ENCODE results near the gene WARS2. TPM values are rescaled to one million over a fixed set of nuclear protein-coding genes. Genes with fewer than 3 reads are reported as not detected.
A peak's percentile ranks its signal among the peaks of the same experiment; 100 is the strongest.

Gene WARS2
- total and polyA plus RNA-seq, 7 donors = 8.4 to 18.8 (median 10.9) TPM

DNA sequence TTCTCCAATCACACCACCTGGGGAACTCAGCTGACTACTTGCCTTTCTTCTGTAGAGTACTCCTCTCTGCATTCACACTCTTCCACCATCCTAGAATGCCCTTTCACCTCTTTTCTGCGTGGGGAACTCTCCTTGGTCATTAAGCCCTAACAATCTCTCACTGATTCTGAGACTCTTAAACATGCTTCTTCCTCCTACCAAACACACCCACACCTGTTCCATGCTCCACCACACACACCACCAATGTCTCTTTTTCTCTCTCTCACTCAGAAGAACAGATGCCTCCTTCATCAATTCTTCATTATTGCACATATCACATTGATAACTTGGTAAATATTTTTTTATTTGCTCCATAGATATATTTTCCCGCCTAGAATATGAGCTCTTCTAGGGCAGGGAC is 53.6 kb downstream of the WARS2 start:
- Histone ChIP-seq H3K27ac (no peak overlapping the region), H3K4me1 (peaks cover 0 to under 1% (median 0%) of the 10 kb centered on the region in 4 donors), H3K36me3 (no peaks in the 10 kb centered on the region), H3K4me3 (no peak overlapping the region), H3K27me3 (no peaks in the 10 kb centered on the region), H3K9me3 (peaks cover 0 to 2% (median 1%) of the 10 kb centered on the region in 4 donors)
- intact Hi-C loops (cut with DNase I) = no loop called here
- no peak for DNase-seq
- no peak for TF ChIP-seq EP300 (IDR thresholded peaks at IDR 0.05)
- TF ChIP-seq POLR2A (IDR thresholded peaks at IDR 0.05) = no peak
- no peak for TF ChIP-seq POLR2AphosphoS5 (IDR thresholded peaks at IDR 0.05)
- TF ChIP-seq, protein P1, sequence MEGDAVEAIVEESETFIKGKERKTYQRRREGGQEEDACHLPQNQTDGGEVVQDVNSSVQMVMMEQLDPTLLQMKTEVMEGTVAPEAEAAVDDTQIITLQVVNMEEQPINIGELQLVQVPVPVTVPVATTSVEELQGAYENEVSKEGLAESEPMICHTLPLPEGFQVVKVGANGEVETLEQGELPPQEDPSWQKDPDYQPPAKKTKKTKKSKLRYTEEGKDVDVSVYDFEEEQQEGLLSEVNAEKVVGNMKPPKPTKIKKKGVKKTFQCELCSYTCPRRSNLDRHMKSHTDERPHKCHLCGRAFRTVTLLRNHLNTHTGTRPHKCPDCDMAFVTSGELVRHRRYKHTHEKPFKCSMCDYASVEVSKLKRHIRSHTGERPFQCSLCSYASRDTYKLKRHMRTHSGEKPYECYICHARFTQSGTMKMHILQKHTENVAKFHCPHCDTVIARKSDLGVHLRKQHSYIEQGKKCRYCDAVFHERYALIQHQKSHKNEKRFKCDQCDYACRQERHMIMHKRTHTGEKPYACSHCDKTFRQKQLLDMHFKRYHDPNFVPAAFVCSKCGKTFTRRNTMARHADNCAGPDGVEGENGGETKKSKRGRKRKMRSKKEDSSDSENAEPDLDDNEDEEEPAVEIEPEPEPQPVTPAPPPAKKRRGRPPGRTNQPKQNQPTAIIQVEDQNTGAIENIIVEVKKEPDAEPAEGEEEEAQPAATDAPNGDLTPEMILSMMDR (IDR thresholded peaks at IDR 0.05) = no peak
- WGBS, 2 donors = 51 to 78% methylated on average over 2 of the region's 2 CpGs

DNA sequence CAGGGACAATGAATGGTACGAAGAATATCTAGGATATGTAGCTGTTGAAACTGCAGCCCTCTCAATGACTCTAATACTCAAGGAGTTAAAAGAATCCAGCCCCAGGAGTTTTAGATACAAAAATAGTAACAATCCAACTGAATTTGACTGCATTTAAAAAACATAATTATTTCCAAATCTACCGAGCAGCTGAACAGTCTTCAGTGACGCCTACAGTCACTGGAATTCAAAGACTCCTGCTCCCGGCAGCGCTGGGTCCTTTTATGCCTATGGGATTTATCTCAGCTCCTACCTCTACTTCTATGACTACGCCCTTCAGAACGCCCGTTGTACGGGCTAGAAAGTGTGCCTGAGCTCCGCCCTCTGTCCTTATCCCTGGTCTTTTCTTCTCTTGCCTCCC is 55.7 kb downstream of the WARS2 start:
- Histone ChIP-seq H3K27me3 (no peaks in the 10 kb centered on the region), H3K27ac (no peak overlapping the region), H3K4me3 (no peak overlapping the region), H3K4me1 (peaks cover 0 to 20% (median 16%) of the 10 kb centered on the region in 4 donors), H3K36me3 (no peaks in the 10 kb centered on the region), H3K9me3 (peaks cover 0 to 2% (median 0%) of the 10 kb centered on the region in 4 donors)
- TF ChIP-seq EP300 (IDR thresholded peaks at IDR 0.05) = no peak
- TF ChIP-seq, protein P1 (IDR thresholded peaks at IDR 0.05) = no peak
- no peak for TF ChIP-seq POLR2AphosphoS5 (IDR thresholded peaks at IDR 0.05)
- TF ChIP-seq POLR2A (IDR thresholded peaks at IDR 0.05) = no peak
- WGBS, 2 donors = 95 to 96% methylated on average over 10 of the region's 10 CpGs
- intact Hi-C loops (cut with DNase I) = no loop called here
- no peak for DNase-seq

DNA sequence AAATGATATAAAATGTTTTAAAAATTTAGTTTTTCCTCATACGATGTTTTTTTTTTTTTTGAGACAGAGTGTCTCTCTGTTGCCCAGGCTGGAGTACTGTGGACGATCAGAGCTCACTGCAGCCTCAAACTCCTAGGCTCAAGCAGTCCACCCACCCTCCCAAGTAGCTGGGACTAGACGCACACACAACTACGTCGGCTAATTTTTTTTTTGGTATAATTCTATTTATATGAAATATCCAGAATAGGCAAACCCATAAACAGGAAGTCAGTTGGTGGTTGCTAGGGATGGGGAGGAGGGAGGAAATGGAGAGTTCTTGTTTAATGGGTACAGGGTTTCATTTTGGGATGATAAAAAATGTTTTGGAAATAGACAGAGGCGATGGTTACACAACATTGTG is 56.5 kb downstream of the WARS2 start:
- WGBS, 2 donors = 79 to 89% methylated on average over 6 of the region's 6 CpGs
- TF ChIP-seq POLR2AphosphoS5 (IDR thresholded peaks at IDR 0.05) (no peak), EP300 (IDR thresholded peaks at IDR 0.05) (no peak), POLR2A (IDR thresholded peaks at IDR 0.05) (no peak)
- TF ChIP-seq, protein P1 (IDR thresholded peaks at IDR 0.05) = no peak
- DNase-seq = no peak
- H3K4me3 ChIP-seq = no peak overlapping the region
- H3K4me1 ChIP-seq = peaks cover 0 to 20% (median 16%) of the 10 kb centered on the region in 4 donors
- H3K9me3 ChIP-seq = peaks cover 0 to 2% (median 0%) of the 10 kb centered on the region in 4 donors
- H3K27me3 ChIP-seq = no peaks in the 10 kb centered on the region
- no peaks in the 10 kb centered on the region for H3K36me3 ChIP-seq
- no peak overlapping the region for H3K27ac ChIP-seq
- intact Hi-C loops (cut with DNase I) = no loop called here

DNA sequence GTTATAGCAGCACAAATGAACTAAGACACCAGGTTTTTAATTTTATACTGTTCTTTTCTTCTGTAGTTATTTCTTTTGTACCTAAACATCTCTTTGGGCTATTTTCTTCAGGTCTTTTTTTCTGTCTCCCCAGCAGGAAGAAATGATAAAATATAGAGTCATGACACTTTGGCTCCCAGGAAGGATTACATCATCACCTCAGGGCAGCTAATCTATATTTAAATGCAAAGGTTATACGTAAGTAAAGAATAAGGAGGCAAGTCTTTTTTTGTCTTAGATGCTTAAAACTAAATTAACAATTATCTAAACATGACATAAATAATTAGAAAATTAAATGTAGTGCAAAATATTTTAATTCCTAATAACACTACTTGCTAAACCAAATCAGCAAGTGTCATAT is 57.0 kb downstream of the WARS2 start:
- Histone ChIP-seq H3K36me3 (no peaks in the 10 kb centered on the region), H3K4me3 (no peak overlapping the region), H3K27ac (no peak overlapping the region), H3K4me1 (peaks cover 0 to 20% (median 16%) of the 10 kb centered on the region in 4 donors), H3K27me3 (no peaks in the 10 kb centered on the region), H3K9me3 (peaks cover 0 to 2% (median 0%) of the 10 kb centered on the region in 4 donors)
- 83 to 96% methylated on average over 1 of the region's 1 CpG for WGBS, 2 donors
- DNase-seq = no peak
- intact Hi-C loops (cut with DNase I) = no loop called here
- TF ChIP-seq EP300 (IDR thresholded peaks at IDR 0.05) (no peak), POLR2A (IDR thresholded peaks at IDR 0.05) (no peak), POLR2AphosphoS5 (IDR thresholded peaks at IDR 0.05) (no peak)
- TF ChIP-seq, protein P1 (IDR thresholded peaks at IDR 0.05) = no peak

DNA sequence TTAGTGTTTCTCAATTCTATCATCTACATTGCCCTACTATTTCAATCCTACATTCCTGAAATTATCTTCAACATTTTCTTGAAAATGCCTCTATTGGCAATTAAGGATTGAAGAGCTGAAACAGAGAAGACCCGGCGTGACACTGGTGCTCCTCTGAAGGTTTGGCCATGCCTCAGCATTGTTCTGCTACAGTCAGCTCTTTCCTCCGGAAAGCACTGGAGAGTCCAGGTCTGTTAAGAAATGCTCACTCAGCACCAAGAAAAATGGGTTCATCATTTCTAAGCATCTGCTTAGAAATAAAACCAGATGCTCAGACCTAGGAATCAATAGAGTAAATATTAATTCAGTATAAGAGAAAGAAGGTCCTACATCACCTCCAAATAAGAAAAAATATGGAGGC is 58.8 kb downstream of the WARS2 start:
- WGBS, 2 donors = 92 to 97% methylated on average over 3 of the region's 3 CpGs
- Histone ChIP-seq H3K9me3 (peaks cover 0 to 2% (median 0%) of the 10 kb centered on the region in 4 donors), H3K36me3 (no peaks in the 10 kb centered on the region), H3K27me3 (no peaks in the 10 kb centered on the region), H3K4me1 (peaks cover 0 to 20% (median 16%) of the 10 kb centered on the region in 4 donors), H3K27ac (peak overlapping the region in 1 of 4 donors; percentile 24), H3K4me3 (no peak overlapping the region)
- no peak for DNase-seq
- intact Hi-C loops (cut with DNase I) = no loop called here
- TF ChIP-seq EP300 (IDR thresholded peaks at IDR 0.05) (no peak), POLR2AphosphoS5 (IDR thresholded peaks at IDR 0.05) (no peak), POLR2A (IDR thresholded peaks at IDR 0.05) (no peak)
- TF ChIP-seq, protein P1 (IDR thresholded peaks at IDR 0.05) = no peak

Data from sigmoid colon (tissue), 7 donors.